DOHH2 (cell line): ENCODE data around the gene TBCC.

ENCODE experiments used
- H3F3A ChIP-seq: fragments of 200-600 bp; sonication (generic), shearing (Covaris generic); 2 replicates; pipeline ENCODE4 v1.6.0; 2016; ENCODE audit warnings: antibody characterized with exemption, mild to moderate bottlenecking; ENCODE audit not compliant: control insufficient read depth, insufficient read depth
- H3K27ac ChIP-seq: fragments of 200-600 bp; sonication (generic); 2 replicates; pipeline ENCODE4 v1.5.1; 2014; ENCODE audit warnings: low read depth, mild to moderate bottlenecking, low read length, moderate library complexity
- H3K27me3 ChIP-seq: fragments of 200-600 bp; sonication (generic); 2 replicates; pipeline ENCODE4 v1.6.1; 2014; ENCODE audit warnings: mild to moderate bottlenecking, low read length, mixed read lengths; ENCODE audit not compliant: control insufficient read depth
- H3K36me3 ChIP-seq: fragments of 200-600 bp; sonication (generic); 2 replicates; pipeline ENCODE4 v1.6.1; 2014; ENCODE audit warnings: mild to moderate bottlenecking, low read length, moderate library complexity, mixed read lengths; ENCODE audit not compliant: control insufficient read depth
- H3K4me1 ChIP-seq: fragments of 200-600 bp; sonication (generic); 2 replicates; pipeline ENCODE4 v1.6.1; 2014; ENCODE audit warnings: mild to moderate bottlenecking, low read length, mixed read lengths; ENCODE audit not compliant: control insufficient read depth
- H3K4me2 ChIP-seq: fragments of 200-600 bp; sonication (generic); 2 replicates; pipeline ENCODE4 v1.6.0; 2014; ENCODE audit warnings: mild to moderate bottlenecking, low read length, moderate library complexity
- H3K4me3 ChIP-seq: fragments of 200-600 bp; sonication (generic); 2 replicates; pipeline ENCODE4 v1.5.1; 2014; ENCODE audit warnings: mild to moderate bottlenecking, low read length, mixed read lengths
- H3K79me2 ChIP-seq: fragments of 200-600 bp; sonication (generic); 2 replicates; pipeline ENCODE4 v1.6.1; 2014; ENCODE audit warnings: mild to moderate bottlenecking, low read length, mixed read lengths; ENCODE audit not compliant: control insufficient read depth
- H3K9me2 ChIP-seq: fragments of 200-600 bp; sonication (generic); replicated peaks from 2 replicates; pipeline ENCODE4 v1.6.1; 2014; ENCODE audit warnings: mild to moderate bottlenecking, low read length, mixed read lengths; ENCODE audit not compliant: control insufficient read depth
- H3K9me3 ChIP-seq: fragments of 200-600 bp; sonication (generic); 2 replicates; pipeline ENCODE4 v1.6.1; 2014; ENCODE audit warnings: antibody characterized with exemption, low read length, mixed read lengths; ENCODE audit not compliant: control insufficient read depth, insufficient read depth
- H4K20me1 ChIP-seq: fragments of 200-600 bp; sonication (generic); 2 replicates; pipeline ENCODE4 v1.6.0; 2014; ENCODE audit warnings: low read depth, mild to moderate bottlenecking, antibody characterized with exemption, low read length, moderate library complexity; ENCODE audit not compliant: control insufficient read depth, insufficient read depth
- CTCF ChIP-seq: fragments of 200-600 bp; sonication (generic); IDR thresholded peaks from one replicate; pipeline ENCODE4 v1.5.1; 2014; ENCODE audit warnings: antibody characterized with exemption, mild to moderate bottlenecking, low read depth, low read length; ENCODE audit not compliant: poor library complexity, severe bottlenecking
- EZH2phosphoT487 ChIP-seq: fragments of 200-600 bp; sonication (generic); IDR thresholded peaks from 2 replicates; pipeline ENCODE4 v1.6.1; 2017; ENCODE audit warnings: borderline replicate concordance, mild to moderate bottlenecking, antibody characterized with exemption, low read length, moderate library complexity, mixed read lengths

TBCC gene

DNA sequence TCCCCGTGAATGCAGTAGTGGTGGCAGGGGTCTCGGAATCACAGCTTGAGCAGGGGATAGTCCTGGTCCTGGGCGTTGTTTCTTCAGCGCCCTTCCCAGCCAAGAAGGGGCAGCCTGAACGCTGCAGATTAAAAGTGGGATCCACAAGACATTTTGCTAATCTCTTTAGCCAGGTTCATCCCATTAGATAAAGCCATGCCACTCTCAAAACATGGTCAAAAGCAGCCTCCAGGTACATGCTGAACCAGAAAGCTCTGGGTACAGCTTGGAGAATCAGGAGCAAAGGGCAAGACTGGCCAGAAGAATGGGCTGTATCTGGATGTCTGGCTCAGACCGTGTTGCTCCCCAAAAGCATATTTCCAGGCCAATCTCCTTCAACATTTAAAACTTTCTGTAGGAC is 23.4 kb downstream of the TBCC start, which contains the start of gene PRPH2:
Gene PRPH2 (minus strand): TSS at position 101 of the 400 bp plus-strand sequence. CDS start 263 bp downstream, outside the sequence.
- Histone ChIP-seq H3K27me3 (no peaks in the 10 kb centered on the region), H3K27ac (no peak within 1 kb of the TSS)

GRCh38 chr6:42720739-42721138 is 25.2 kb downstream of the TBCC start:
- no peaks in the 10 kb centered on the region for H3F3A ChIP-seq
- no peaks in the 10 kb centered on the region for H3K9me3 ChIP-seq
- H3K36me3 ChIP-seq, result no peaks in the 10 kb centered on the region
- no peaks in the 10 kb centered on the region for H3K79me2 ChIP-seq
- peaks cover 5% of the 10 kb centered on the region for H3K4me1 ChIP-seq
- TF ChIP-seq EZH2phosphoT487 (no peak), CTCF (no peak)
- H3K27me3 ChIP-seq, result no peaks in the 10 kb centered on the region
- no peak overlapping the region for H3K4me3 ChIP-seq
- H3K9me2 ChIP-seq, result no peaks in the 10 kb centered on the region
- no peak overlapping the region for H3K27ac ChIP-seq
- H3K4me2 ChIP-seq, result no peak overlapping the region
- no peaks in the 10 kb centered on the region for H4K20me1 ChIP-seq

More for the DNA sequence above, 23.4 kb downstream of the TBCC start, which contains the start of gene PRPH2:
- no peaks in the 10 kb centered on the region; the same call in 1 of the 2 replicates for H3F3A ChIP-seq
- no peak within 1 kb of the TSS for H3K4me2 ChIP-seq
- no peaks in the 10 kb centered on the region for H4K20me1 ChIP-seq
- no peaks in the 10 kb centered on the region for H3K36me3 ChIP-seq
- H3K4me1 ChIP-seq, result peaks cover 22% of the 10 kb centered on the region
- H3K79me2 ChIP-seq, result no peaks in the 10 kb centered on the region
- TF ChIP-seq EZH2phosphoT487 (no peak), CTCF (no peak)
- H3K9me2 ChIP-seq, result no peaks in the 10 kb centered on the region
- H3K9me3 ChIP-seq, result no peaks in the 10 kb centered on the region
- H3K4me3 ChIP-seq, result no peak within 1 kb of the TSS

- no peaks in the 10 kb centered on the region for H3K79me2 ChIP-seq
- H3K4me2 ChIP-seq, result no peak overlapping the region
- TF ChIP-seq CTCF (no peak), EZH2phosphoT487 (no peak)
- no peak overlapping the region for H3K27ac ChIP-seq
- no peaks in the 10 kb centered on the region for H3K9me2 ChIP-seq
- no peaks in the 10 kb centered on the region for H3F3A ChIP-seq
- no peaks in the 10 kb centered on the region for H4K20me1 ChIP-seq
- H3K27me3 ChIP-seq, result no peaks in the 10 kb centered on the region
- H3K4me3 ChIP-seq, result no peak overlapping the region
- 0 out of 2 replicates have a peak, but pooled peaks cover 5% of the 10 kb centered on the region for H3K9me3 ChIP-seq
- peaks cover 8% of the 10 kb centered on the region for H3K4me1 ChIP-seq
- H3K36me3 ChIP-seq, result no peaks in the 10 kb centered on the region
Measured at GRCh38 chr6:42715871-42716270, 30.0 kb downstream of the TBCC start.
